Upper lobe of left lung (tissue), 4 donors: ENCODE measurements around the gene KANSL1.

Experiments
- CTCF ChIP-seq, 6 experiments: fragments of 450-650 bp in 4 of 6; fragments of 200-600 bp in 2 of 6; sonication (generic) in 2 of 6; IDR thresholded peaks; one replicate each; pipeline ENCODE4 v1.5.1; 2016 to 2019; ENCODE audit warnings: antibody characterized with exemption in 6 of 6
- POLR2AphosphoS5 ChIP-seq, 2 donors: sonication (generic); formaldehyde crosslinking; IDR thresholded peaks; one replicate each; pipeline ENCODE4 v1.5.1; 2017; ENCODE audit warnings: antibody characterized with exemption in 2 of 2

GRCh38 chr17:46200197-46200596 is 7.0 kb upstream of the KANSL1 start:
- TF ChIP-seq CTCF (IDR thresholded peaks at IDR 0.05), result no peak
- no peak for TF ChIP-seq POLR2AphosphoS5 (IDR thresholded peaks at IDR 0.05)
